SK-N-SH (cell line): ENCODE data around the gene STIP1. TPM values are rescaled to one million over a fixed set of nuclear protein-coding genes. Genes with fewer than 3 reads are reported as not detected.

ENCODE experiments used
- CTCF ChIA-PET: fragments of 300-600, 350-600 bp; formaldehyde crosslinking; extraction: SDS; loops from one replicate; lab custom pipeline; 2021; lab: Yijun Ruan, JAX
- POLR2A ChIA-PET: fragments of 350-600 bp; sonication (Branson Sonifier 250); formaldehyde crosslinking; extraction: SDS; loops from one replicate; lab custom pipeline; 2020; ENCODE audit warnings: antibody characterized with exemption, inconsistent platforms; lab: Yijun Ruan, JAX
- DNase-seq: peaks from one replicate; pipeline ENCODE4 v3.0.0; 2012
- H2AFZ ChIP-seq: fragments of 200-600 bp; sonication (generic); 2 replicates; pipeline ENCODE4 v1.8.1; 2016; ENCODE audit warnings: antibody characterized with exemption, mild to moderate bottlenecking, low read depth
- H3F3A ChIP-seq: fragments of 200-600 bp; sonication (generic); replicated peaks from 2 replicates; pipeline ENCODE3; 2016; ENCODE audit warnings: antibody characterized with exemption, mild to moderate bottlenecking; ENCODE audit not compliant: insufficient read depth
- H3K27ac ChIP-seq, 2 experiments: fragments of 200-500 bp in 1 of 2; fragments of 200-600 bp in 1 of 2; sonication (Bioruptor generic) in 1 of 2; sonication (generic), shearing (Covaris generic) in 1 of 2; 2 replicates each; pipeline versions ENCODE4 v1.5.1 to v1.6.1; 2014 to 2016; ENCODE audit warnings: low read depth in 2 of 2, inconsistent platforms in 1 of 2, low read length in 1 of 2, mild to moderate bottlenecking in 1 of 2, mixed read lengths in 1 of 2
- H3K27me3 ChIP-seq: fragments of 200-600 bp; sonication (generic), shearing (Covaris generic); 2 replicates; pipeline ENCODE4 v1.6.1; 2016; ENCODE audit warnings: mixed run types; ENCODE audit not compliant: insufficient read depth
- H3K36me3 ChIP-seq, 2 experiments: fragments of 200-500 bp in 1 of 2; fragments of 200-600 bp in 1 of 2; sonication (Bioruptor generic) in 1 of 2; sonication (generic) in 1 of 2; replicated peaks in 1 of 2; 2 replicates each; pipeline versions ENCODE3 to v1.5.1; 2014 to 2016; ENCODE audit warnings: low read length in 1 of 2, mild to moderate bottlenecking in 1 of 2; ENCODE audit not compliant: insufficient read depth in 2 of 2, control insufficient read depth in 1 of 2
- H3K4me1 ChIP-seq, 2 experiments: fragments of 200-500 bp in 1 of 2; fragments of 200-600 bp in 1 of 2; sonication (Bioruptor generic) in 1 of 2; sonication (generic), shearing (Covaris generic) in 1 of 2; 2 replicates each; pipeline versions ENCODE4 v1.5.1 to v1.6.1; 2014 to 2016; ENCODE audit warnings: low read depth in 1 of 2, low read length in 1 of 2, mixed run types in 1 of 2; ENCODE audit not compliant: insufficient read depth in 2 of 2, control insufficient read depth in 1 of 2
- H3K4me2 ChIP-seq: fragments of 200-600 bp; sonication (generic), shearing (Covaris generic); 2 replicates; pipeline ENCODE4 v1.6.1; 2017; ENCODE audit warnings: mixed run types
- H3K4me3 ChIP-seq, 2 experiments: fragments of 200-500 bp in 1 of 2; fragments of 200-600 bp in 1 of 2; sonication (Bioruptor generic) in 1 of 2; sonication (generic), shearing (Covaris generic) in 1 of 2; 2 replicates each; pipeline versions ENCODE4 v1.5.1 to v1.8.1; 2014 to 2016; ENCODE audit warnings: low read depth in 2 of 2, inconsistent platforms in 1 of 2, low read length in 1 of 2, mild to moderate bottlenecking in 1 of 2, mixed read lengths in 1 of 2, moderate library complexity in 1 of 2
- H3K79me2 ChIP-seq: fragments of 200-600 bp; sonication (generic); 2 replicates; pipeline ENCODE4 v1.8.1; 2017; ENCODE audit warnings: mild to moderate bottlenecking; ENCODE audit not compliant: insufficient read depth
- H3K9ac ChIP-seq: fragments of 200-600 bp; sonication (generic); 2 replicates; pipeline ENCODE4 v1.6.1; 2017; ENCODE audit warnings: mixed run types
- H3K9me2 ChIP-seq: fragments of 200-600 bp; sonication (generic); 2 replicates; pipeline ENCODE4 v1.6.1; 2017; ENCODE audit warnings: mixed run types
- H3K9me3 ChIP-seq: fragments of 200-600 bp; sonication (generic); 2 replicates; pipeline ENCODE4 v1.6.1; 2017; ENCODE audit warnings: mixed run types, mild to moderate bottlenecking, moderate library complexity
- H4K20me1 ChIP-seq: fragments of 200-600 bp; sonication (generic); 2 replicates; pipeline ENCODE4 v1.6.1; 2017; ENCODE audit warnings: mild to moderate bottlenecking, mixed run types; ENCODE audit not compliant: insufficient read depth
- CHD2 ChIP-seq: fragments of 150-350 bp; IDR thresholded peaks from 2 replicates; pipeline ENCODE4 v1.6.1; 2018; ENCODE audit warnings: low read length; ENCODE audit not compliant: partially characterized antibody
- EP300 ChIP-seq, 2 experiments: IDR thresholded peaks; 2 replicates each; pipeline versions ENCODE4 v1.4.0 to v1.6.1; 2012; ENCODE audit warnings: borderline replicate concordance in 1 of 2, low read depth in 1 of 2, low read length in 1 of 2
- FOXJ3 ChIP-seq: sonication (generic); formaldehyde crosslinking; IDR thresholded peaks from 2 replicates; pipeline ENCODE4 v1.5.1; 2020; ENCODE audit warnings: mild to moderate bottlenecking, missing genetic modification reagents
- FOXM1 ChIP-seq: IDR thresholded peaks from 2 replicates; pipeline ENCODE4 v1.4.0; 2012; ENCODE audit warnings: low read depth, mild to moderate bottlenecking
- IRF3 ChIP-seq: fragments of 150-350 bp; IDR thresholded peaks from 2 replicates; pipeline ENCODE4 v1.6.1; 2016; ENCODE audit warnings: mild to moderate bottlenecking, low read depth, low read length
- JUND ChIP-seq: IDR thresholded peaks from 2 replicates; pipeline ENCODE4 v1.4.0; 2012
- NFIC ChIP-seq: IDR thresholded peaks from 2 replicates; pipeline ENCODE4 v1.4.0; 2012; ENCODE audit warnings: borderline replicate concordance
- NRF1 ChIP-seq: IDR thresholded peaks from 2 replicates; pipeline ENCODE4 v1.6.1; 2012; ENCODE audit warnings: low read depth, mild to moderate bottlenecking, low read length
- POLR2AphosphoS5 ChIP-seq: IDR thresholded peaks from 2 replicates; pipeline ENCODE4 v1.6.1; 2012; ENCODE audit warnings: low read depth, low read length
- RAD21 ChIP-seq: IDR thresholded peaks from 2 replicates; pipeline ENCODE4 v1.6.1; 2012; ENCODE audit warnings: mild to moderate bottlenecking, low read length
- RFX5 ChIP-seq: IDR thresholded peaks from 2 replicates; pipeline ENCODE4 v1.6.1; 2012; ENCODE audit warnings: mild to moderate bottlenecking, improper control_type of control experiment, low read length
- RXRA ChIP-seq: IDR thresholded peaks from 2 replicates; pipeline ENCODE4 v1.4.0; 2012; ENCODE audit warnings: low read depth, mild to moderate bottlenecking, borderline replicate concordance
- SMC3 ChIP-seq: IDR thresholded peaks from 2 replicates; pipeline ENCODE4 v1.6.1; 2012; ENCODE audit warnings: low read depth, low read length, improper control_type of control experiment
- TAF1 ChIP-seq: IDR thresholded peaks from 2 replicates; pipeline ENCODE4 v1.6.1; 2012; ENCODE audit warnings: low read depth, mild to moderate bottlenecking, low read length, moderate library complexity, borderline replicate concordance
- TCF12 ChIP-seq: IDR thresholded peaks from 2 replicates; pipeline ENCODE4 v1.4.0; 2012
- WGBS: methylation state at CpG from one replicate; pipeline ENCODE4 v1.1.6; 2017; ENCODE audit warnings: low lambda C conversion rate; 5-methylcytosine and 5-hydroxymethylcytosine counted together
- polyA plus RNA-seq, 3 experiments: library from polyadenylated mRNA; depleted of rRNA; stranded (reverse); fragments of >200 nt; gene quantifications; 2 replicates each; pipeline ENCODE4 v1.2.3, GENCODE V29; 2012
- TF ChIP-seq, protein P1 (sequence below): IDR thresholded peaks from 2 replicates; pipeline ENCODE4 v1.6.1; 2012; ENCODE audit warnings: mild to moderate bottlenecking, low read depth, low read length, moderate library complexity
- TF ChIP-seq, protein P2 (sequence below): IDR thresholded peaks from 2 replicates; pipeline ENCODE4 v1.4.0; 2012; ENCODE audit warnings: low read depth
- TF ChIP-seq, protein P3 (sequence below): IDR thresholded peaks from 2 replicates; pipeline ENCODE4 v1.4.0; 2012; ENCODE audit warnings: low read depth, borderline replicate concordance

STIP1 gene
- polyA plus RNA-seq, 1 of the 3 experiments (the other 2 are of a cell fraction): 163 TPM

DNA sequence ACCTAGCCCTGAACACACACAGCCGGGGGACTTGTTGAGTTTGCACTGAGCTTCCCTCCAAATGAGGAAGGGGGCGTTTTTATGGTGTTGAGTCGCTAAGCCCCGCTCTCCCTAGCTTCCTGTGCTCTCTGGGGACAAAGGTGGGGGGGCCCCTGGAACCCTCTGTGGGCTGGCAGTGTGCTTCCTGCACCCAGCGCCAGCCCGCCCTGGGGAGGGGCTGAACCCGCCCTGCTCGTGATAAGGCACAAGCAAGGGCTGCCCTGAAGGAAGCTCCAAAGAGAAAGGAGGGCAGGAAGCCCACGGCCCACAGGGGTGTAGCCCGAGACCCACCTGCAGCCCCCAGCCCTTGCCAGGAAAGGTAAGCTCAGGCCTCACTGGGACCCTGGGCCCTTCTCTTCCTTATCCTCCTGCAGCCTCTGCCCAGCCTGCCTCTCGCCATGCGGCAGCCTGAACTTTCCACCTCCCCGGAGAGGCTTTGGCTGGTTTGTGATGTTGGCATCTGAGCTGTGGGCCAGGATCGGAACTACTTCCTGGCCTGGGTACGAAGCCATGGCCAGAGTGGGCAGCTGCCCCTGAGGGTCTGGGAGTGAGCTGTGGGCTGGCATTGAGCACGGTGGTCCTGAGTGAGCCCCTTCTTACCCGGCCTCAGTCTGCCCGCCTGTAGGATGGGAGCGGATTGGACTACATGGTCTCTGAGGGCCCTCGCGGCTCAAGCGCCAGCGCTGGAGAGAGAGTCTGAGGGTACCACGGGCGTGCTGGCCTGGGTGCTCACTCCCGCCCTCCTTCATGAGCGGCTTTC lies 20.7 kb downstream of the STIP1 start, which contains the start of gene FERMT3:
Gene FERMT3 (plus strand): TSS at position 265 of the 799 bp plus-strand sequence. CDS start 644 bp downstream, outside the sequence.
- no peaks in the 10 kb centered on the region for H3K9me2 ChIP-seq
- H3K4me3 ChIP-seq: no peak within 1 kb of the TSS
- peak; percentile 27 for DNase-seq
- peaks cover 19 to 34% of the 10 kb centered on the region in 2 experiments for H3K36me3 ChIP-seq
- H3K27ac ChIP-seq: peak within 1 kb of the TSS in 1 of 2 experiments; percentile 48; a peak in 2 of 4 replicates
- H2AFZ ChIP-seq: peak within 1 kb of the TSS; percentile 59; the same call in 1 of the 2 replicates
- WGBS: 91% methylated on average over 7 of the region's 27 CpGs
- H3K9me3 ChIP-seq: no peaks in the 10 kb centered on the region
- peaks cover 9% of the 10 kb centered on the region for H4K20me1 ChIP-seq
- TF ChIP-seq FOXJ3 (CRISPR knock-in tag) (no peak), TAF1 (no peak), IRF3 (no peak), JUND (no peak), CHD2 (no peak), TCF12 (no peak), RAD21 (no peak), EP300 (IDR thresholded peaks at IDR 0.05; ENCODE audit: borderline replicate concordance in 1 of 2, low read depth in 1 of 2, low read length in 1 of 2) (no peak), FOXM1 (no peak), POLR2AphosphoS5 (no peak), RXRA (no peak), RFX5 (no peak), NRF1 (no peak), NFIC (no peak), SMC3 (no peak)
- TF ChIP-seq, protein P1, sequence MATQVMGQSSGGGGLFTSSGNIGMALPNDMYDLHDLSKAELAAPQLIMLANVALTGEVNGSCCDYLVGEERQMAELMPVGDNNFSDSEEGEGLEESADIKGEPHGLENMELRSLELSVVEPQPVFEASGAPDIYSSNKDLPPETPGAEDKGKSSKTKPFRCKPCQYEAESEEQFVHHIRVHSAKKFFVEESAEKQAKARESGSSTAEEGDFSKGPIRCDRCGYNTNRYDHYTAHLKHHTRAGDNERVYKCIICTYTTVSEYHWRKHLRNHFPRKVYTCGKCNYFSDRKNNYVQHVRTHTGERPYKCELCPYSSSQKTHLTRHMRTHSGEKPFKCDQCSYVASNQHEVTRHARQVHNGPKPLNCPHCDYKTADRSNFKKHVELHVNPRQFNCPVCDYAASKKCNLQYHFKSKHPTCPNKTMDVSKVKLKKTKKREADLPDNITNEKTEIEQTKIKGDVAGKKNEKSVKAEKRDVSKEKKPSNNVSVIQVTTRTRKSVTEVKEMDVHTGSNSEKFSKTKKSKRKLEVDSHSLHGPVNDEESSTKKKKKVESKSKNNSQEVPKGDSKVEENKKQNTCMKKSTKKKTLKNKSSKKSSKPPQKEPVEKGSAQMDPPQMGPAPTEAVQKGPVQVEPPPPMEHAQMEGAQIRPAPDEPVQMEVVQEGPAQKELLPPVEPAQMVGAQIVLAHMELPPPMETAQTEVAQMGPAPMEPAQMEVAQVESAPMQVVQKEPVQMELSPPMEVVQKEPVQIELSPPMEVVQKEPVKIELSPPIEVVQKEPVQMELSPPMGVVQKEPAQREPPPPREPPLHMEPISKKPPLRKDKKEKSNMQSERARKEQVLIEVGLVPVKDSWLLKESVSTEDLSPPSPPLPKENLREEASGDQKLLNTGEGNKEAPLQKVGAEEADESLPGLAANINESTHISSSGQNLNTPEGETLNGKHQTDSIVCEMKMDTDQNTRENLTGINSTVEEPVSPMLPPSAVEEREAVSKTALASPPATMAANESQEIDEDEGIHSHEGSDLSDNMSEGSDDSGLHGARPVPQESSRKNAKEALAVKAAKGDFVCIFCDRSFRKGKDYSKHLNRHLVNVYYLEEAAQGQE: no peak
- TF ChIP-seq, protein P2, sequence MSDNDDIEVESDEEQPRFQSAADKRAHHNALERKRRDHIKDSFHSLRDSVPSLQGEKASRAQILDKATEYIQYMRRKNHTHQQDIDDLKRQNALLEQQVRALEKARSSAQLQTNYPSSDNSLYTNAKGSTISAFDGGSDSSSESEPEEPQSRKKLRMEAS: no peak
- TF ChIP-seq, protein P3, sequence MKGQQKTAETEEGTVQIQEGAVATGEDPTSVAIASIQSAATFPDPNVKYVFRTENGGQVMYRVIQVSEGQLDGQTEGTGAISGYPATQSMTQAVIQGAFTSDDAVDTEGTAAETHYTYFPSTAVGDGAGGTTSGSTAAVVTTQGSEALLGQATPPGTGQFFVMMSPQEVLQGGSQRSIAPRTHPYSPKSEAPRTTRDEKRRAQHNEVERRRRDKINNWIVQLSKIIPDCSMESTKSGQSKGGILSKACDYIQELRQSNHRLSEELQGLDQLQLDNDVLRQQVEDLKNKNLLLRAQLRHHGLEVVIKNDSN: no peak
- H3F3A ChIP-seq: peaks cover 23% of the 10 kb centered on the region
- POLR2A ChIA-PET: interaction anchor here (0.8 to 1.9 kb wide), 7 partner anchors 10 to 189 kb away, joined by 3 to 5 read pairs (median 3); partner anchors contain the start of genes NUDT22, STIP1 and TRPT1
- peaks cover 4 to 27% of the 10 kb centered on the region in 2 experiments; a peak in 3 of 4 replicates for H3K4me1 ChIP-seq
- H3K9ac ChIP-seq: no peak within 1 kb of the TSS; the same call in 1 of the 2 replicates
- peak within 1 kb of the TSS; percentile 37; the same call in 1 of the 2 replicates for H3K4me2 ChIP-seq
- CTCF ChIA-PET: interaction anchor here (1.0 to 5.3 kb wide), 7 partner anchors 10 to 96 kb away, joined by 3 to 52 read pairs (median 7); partner anchors contain the start of genes CATSPERZ and STIP1
- H3K27me3 ChIP-seq: no peaks in the 10 kb centered on the region
- H3K79me2 ChIP-seq: no peaks in the 10 kb centered on the region; the same call in 1 of the 2 replicates
